SH-SY5Y (cell line): Measurements from ENCODE around the gene NR3C1.

Experiments
- GATA2 ChIP-seq: IDR thresholded peaks from 2 replicates; pipeline ENCODE4 v1.6.1; 2011; ENCODE audit warnings: mild to moderate bottlenecking, low read depth, low read length
- GATA3 ChIP-seq: IDR thresholded peaks from 2 replicates; pipeline ENCODE4 v1.6.1; 2011; ENCODE audit warnings: low read depth, mild to moderate bottlenecking, low read length, moderate library complexity

Gene NR3C1

GRCh38 chr5:143373076-143373475, 30.4 kb downstream of the NR3C1 start:
- TF ChIP-seq GATA2 (no peak), GATA3 (no peak)

- no peak for TF ChIP-seq GATA3
- TF ChIP-seq GATA2: no peak
Observed at GRCh38 chr5:143372187-143372829, 31.2 kb downstream of the NR3C1 start.

GRCh38 chr5:143370440-143370839, 33.0 kb downstream of the NR3C1 start:
- no peak for TF ChIP-seq GATA2
- no peak for TF ChIP-seq GATA3

GRCh38 chr5:143364061-143364460, 39.4 kb downstream of the NR3C1 start:
- no peak for TF ChIP-seq GATA2
- no peak for TF ChIP-seq GATA3

- TF ChIP-seq GATA3: no peak
- no peak for TF ChIP-seq GATA2
Observed at GRCh38 chr5:143362664-143363227, 40.7 kb downstream of the NR3C1 start.

GRCh38 chr5:143361438-143361837, 42.0 kb downstream of the NR3C1 start:
- TF ChIP-seq GATA3 (no peak), GATA2 (no peak)

- no peak for TF ChIP-seq GATA2
- TF ChIP-seq GATA3: no peak
Observed at GRCh38 chr5:143360755-143361154, 42.7 kb downstream of the NR3C1 start.

GRCh38 chr5:143359869-143360268, 43.6 kb downstream of the NR3C1 start:
- no peak for TF ChIP-seq GATA2

GRCh38 chr5:143356855-143357583, 46.5 kb downstream of the NR3C1 start:
- no peak for TF ChIP-seq GATA2
- TF ChIP-seq GATA3: no peak

- TF ChIP-seq GATA3 (no peak), GATA2 (no peak)
Observed at GRCh38 chr5:143355710-143356109, 47.8 kb downstream of the NR3C1 start.

GRCh38 chr5:143354025-143354424, 49.5 kb downstream of the NR3C1 start:
- TF ChIP-seq GATA2: no peak
- no peak for TF ChIP-seq GATA3

GRCh38 chr5:143352691-143353090, 50.8 kb downstream of the NR3C1 start:
- TF ChIP-seq GATA2: no peak
- no peak for TF ChIP-seq GATA3

GRCh38 chr5:143350751-143351602, 52.5 kb downstream of the NR3C1 start:
- TF ChIP-seq GATA2 (no peak), GATA3 (no peak)

- no peak for TF ChIP-seq GATA3
Observed at GRCh38 chr5:143350341-143350740, 53.1 kb downstream of the NR3C1 start.

- TF ChIP-seq GATA3 (no peak), GATA2 (no peak)
Observed at GRCh38 chr5:143349177-143349576, 54.3 kb downstream of the NR3C1 start.
